Muscle of back (tissue), 11 donors: ENCODE measurements around the gene RPA3. TPM values are rescaled to one million over a fixed set of nuclear protein-coding genes. Genes with fewer than 3 reads are reported as not detected.

ENCODE experiments used
- DNase-seq, 3 donors: peaks; one replicate each; pipeline versions ENCODE4 v3.0.0 to v3.0.0-alpha.2; 2013
- polyA plus RNA-seq, 10 donors: library from polyadenylated mRNA; unstranded; fragments of 120-200 nt; gene quantifications; one replicate each; pipeline ENCODE4 v1.2.1, GENCODE V29; 2013; ENCODE audit not compliant: insufficient read length in 10 of 10

Gene RPA3
- polyA plus RNA-seq, 10 donors, result 23.6 to 33.2 (median 26.2) TPM

DNA sequence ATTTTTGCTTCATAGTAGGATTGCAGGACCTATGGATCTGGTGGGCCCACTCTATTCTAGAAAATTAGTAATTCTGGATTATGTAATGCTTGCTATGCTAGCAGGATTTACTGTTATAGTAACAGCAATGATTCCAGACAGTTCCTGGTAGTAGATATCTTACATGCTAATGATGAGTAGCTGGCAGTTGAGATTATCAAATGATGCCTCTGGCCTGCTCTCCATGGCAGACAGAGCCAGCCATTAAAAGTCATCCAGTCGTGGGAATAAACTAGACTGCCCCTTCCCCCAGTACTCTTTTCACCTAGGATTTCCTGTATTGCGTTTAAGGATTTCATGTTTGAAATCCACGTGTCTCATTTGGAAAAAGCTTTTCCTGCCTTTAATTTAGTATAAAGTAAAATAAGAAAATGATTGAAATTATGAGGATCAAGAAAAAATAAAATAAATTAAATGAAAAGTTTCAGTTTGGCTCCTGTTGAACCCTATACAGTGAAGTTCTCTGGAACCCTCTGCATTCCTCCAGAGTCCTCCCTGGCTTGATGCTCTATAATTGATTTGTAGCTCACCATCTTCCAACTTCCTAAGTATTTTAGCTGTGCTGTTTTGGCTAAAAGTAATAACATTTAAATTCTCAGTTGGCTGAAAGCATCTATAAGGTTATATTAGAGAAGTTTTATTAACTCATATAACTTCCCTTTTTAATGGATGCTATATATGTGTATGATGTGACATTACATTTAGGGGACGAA lies 63.3 kb downstream of the RPA3 start:
- DNase-seq, result peak in 2 of 3 donors; percentile 23 to 45

DNA sequence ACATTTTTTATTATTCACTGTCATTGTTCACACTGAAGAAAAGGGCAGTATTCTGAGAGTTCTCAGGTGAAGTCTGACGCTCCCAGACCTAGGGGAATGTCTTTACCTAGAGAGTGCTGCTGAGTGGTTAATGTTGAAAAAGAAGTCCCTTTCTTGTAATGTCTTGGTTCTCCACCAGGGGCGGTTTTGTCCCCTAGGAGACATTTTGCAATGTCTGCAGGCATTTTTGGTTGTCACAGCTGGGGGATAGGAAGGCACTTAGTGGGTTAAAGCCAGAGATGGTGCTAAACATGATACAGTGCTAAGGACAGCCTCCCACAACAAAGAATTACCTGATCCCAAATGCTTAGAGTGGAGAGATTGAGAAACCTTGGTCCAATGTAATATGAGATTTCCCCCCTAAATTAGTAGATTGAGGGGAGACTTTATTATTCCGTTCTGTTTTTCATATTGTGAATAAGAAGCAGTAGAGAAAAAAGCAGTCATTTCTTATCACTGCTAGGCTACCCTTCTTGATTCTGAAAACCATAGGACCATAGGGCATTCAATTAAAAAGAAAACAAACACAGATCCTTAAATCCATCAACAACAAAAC lies 64.7 kb downstream of the RPA3 start:
- no peak for DNase-seq

GRCh38 chr7:7652798-7653540 lies 65.4 kb downstream of the RPA3 start:
- DNase-seq, result no peak

DNA sequence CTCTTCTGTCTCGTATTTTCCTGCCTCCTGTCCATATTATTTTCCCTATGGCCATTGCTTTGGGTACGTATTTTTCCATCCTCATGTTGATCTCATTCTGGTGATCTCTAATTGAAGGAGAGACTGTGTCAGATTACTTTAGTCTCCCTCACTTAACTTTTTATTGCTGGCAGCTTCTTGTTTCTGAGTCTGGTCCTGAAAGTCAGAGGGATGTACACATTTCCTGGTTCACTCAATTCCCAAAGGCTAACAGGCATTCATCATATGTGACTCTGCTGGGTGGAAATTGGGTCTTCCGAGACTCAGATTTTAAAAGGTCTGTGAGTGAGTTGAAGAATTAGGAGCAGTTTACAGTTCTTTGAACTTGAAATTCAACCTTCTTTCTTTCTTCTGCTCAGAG lies 66.9 kb downstream of the RPA3 start:
- DNase-seq, result peak in 2 of 3 donors; percentile 22 to 51

DNA sequence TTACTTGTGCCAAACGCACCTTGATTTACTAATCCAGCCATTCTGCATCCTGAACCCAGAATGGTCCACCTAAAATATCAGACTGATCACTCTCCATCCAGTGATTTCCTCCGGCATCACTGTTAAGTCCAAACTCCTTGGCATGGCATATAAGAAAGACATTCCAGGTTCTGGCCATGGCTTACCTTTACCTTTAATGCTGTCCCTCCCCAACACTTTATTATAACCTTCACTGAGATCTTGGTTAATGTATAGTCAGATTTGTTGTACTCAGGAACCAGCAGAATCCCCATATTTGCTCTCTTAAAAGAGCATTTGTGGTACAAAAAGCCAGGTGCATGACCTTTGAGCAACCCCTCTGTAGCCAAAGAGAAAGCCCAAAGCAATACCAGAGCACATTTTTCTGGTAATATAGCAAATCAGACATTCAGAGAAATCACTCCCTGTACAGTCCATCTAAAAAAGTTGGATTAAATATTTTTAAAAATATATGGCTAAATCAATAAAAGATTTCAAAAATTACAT lies 67.7 kb downstream of the RPA3 start:
- no peak for DNase-seq

GRCh38 chr7:7647495-7648036 lies 70.8 kb downstream of the RPA3 start:
- no peak for DNase-seq

DNA sequence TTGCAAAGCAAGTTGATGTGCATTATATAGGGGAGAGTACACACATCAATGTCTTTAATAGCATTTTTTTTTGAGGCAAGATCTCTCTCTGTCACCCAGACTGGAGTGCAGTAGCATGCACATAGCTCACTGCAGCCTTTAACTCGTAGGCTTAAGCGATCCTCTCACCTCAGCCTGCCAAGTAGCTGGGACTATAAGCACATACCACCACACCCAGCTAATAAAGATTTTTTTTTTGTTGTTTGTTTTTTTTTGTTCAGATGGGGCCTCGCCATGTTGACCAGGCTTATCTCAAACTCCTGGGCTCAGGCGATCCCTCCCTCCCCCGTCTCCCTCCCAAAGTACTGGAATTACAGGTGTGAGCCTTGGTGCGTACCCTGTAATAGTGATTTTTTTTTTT lies 76.3 kb downstream of the RPA3 start:
- DNase-seq, result no peak

DNA sequence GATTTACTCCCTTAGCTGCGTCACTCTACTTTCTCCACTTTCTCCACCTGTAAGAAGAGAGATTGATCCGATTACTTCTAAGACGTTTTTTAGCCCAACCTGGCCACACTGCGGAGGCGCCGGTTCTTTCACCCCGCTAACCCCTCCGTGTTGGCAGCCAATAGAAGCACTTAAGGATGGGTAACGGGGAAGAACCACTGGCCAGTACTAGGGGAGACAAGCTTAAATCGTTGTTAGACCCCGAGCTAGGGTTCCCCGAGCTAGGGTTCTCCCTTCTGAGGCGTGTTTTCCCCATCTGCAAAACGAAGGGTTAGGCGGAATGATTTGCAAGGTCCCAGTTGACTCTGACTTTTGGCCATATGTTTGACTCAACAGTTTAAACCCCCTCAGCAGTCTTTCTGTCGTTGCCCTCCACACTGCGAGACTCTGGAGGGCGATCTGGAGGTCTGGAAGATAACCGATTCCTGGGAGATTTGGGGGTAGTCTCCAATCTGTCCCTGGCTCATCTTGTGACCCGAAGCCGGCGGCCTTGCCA lies 77.2 kb downstream of the RPA3 start:
- no peak for DNase-seq

DNA sequence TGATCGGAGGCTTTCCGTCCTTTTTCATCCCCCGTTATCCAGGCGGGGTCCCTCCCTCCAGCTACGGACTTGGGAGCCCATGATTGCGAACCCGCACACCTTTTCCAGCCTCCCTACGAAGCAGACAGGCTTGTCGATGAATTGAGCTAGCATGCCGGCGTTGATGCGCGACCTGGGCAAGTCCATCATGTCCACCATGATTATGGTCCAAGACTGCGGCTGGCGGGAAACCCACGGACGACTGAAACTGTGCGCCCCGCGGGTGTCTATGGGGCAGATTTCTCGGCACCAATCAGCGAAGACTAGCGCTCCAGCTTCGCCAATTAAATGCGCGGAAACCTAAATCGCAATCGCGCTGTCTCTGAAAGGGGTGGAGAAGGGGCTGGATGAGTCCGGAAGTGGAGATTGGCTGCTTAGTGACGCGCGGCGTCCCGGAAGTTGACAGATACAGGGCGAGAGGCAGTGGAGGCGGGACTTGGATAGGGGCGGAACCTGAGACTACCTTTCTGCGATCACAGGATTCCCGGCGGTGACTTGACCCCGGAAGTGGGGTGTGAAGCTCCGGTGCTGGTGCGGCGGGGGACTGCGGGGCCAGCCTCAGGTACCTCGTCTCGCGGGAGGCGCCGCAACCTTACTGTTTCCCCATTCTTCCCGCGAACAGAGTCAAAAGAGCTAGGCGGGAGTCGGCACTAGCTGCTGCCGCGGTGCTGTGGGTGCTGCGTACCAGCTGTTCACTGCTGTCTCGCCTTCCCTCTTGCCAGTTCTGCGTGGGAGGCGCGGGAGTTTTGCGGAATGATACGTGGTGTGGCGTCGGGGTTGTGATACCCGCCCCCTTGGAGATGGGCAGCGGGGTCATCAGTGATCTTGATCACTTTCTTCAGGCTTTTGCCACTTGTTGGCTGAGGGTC lies 77.9 kb downstream of the RPA3 start, which contains the start of gene UMAD1:
TSS of gene UMAD1 (plus strand) at position 532 of the 908 bp plus-strand sequence. CDS start 32,620 bp downstream, outside the sequence.
- peak; percentile 99 for DNase-seq

DNA sequence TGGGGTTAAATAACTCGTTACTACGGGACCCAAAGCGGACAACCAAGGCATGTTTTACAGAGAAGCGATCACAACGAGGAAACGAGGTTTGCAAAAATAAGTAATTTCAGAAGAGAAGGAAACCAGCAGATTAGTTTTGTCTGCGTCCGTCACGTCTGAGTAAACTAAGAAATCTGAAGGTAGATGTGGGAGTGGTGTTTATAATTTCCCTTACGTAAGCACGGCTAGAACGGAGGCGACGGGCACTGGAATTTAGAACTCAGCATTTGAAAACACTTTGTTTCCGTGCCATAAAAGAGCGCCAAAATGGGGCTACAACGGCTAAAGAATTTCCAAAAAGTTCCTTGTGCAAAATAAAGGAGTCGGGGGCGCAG lies 78.6 kb downstream of the RPA3 start:
- no peak for DNase-seq

DNA sequence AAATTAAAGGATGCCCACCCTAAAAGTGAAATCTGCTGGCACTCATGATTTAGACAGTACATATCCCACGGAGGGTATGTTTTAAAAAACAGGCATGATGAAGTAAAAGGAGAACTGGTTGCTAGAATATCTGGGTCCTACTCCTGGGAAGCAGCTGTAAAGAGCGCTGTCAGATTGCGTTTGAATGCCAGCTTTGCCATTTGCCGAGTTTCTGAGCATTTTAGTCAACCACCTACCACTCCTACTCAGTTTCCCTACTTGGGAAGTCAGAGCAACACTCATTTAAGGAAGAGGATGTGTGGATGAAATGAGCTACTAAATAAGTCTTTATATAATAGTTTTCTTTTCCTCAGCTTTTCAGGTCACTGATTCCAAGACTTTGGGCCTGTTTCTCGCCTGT lies 79.0 kb downstream of the RPA3 start:
- no peak for DNase-seq

DNA sequence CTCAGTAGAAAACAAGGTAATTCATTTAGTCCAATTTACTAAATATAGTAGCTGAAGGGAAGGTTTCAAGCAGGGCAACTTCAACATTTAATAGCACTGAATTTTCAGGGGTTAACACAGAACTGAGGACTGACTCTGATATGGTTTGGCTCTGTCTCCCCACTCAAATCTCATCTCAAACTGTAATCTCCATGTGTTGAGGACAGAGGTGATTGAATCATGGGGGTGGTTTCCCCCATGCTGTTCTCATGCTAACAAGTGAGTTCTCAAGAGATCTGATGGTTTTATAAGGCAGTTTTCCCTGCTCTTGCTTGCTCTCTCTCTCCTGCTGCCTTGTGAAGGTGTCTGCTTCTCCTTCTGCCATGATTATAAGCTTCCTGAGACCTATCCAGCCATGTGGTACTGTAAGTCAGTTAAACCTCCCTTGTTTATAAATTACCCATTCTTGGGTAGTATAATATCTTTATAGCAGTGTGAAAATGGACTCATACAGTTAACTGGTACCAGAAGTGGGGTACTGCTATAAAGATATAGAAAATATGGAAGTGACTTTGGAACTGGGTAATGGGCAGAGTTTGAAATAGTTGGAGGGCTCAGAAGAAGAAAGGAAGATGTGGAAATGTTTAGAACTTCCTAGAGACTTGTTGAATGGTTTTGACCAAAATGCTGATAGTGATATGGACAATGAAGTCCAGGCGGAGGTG lies 87.6 kb downstream of the RPA3 start:
- DNase-seq, result no peak

GRCh38 chr7:7628476-7628875 lies 89.9 kb downstream of the RPA3 start:
- DNase-seq, result no peak

- DNase-seq, result no peak
Observed at GRCh38 chr7:7620644-7621210, 97.7 kb downstream of the RPA3 start.

DNA sequence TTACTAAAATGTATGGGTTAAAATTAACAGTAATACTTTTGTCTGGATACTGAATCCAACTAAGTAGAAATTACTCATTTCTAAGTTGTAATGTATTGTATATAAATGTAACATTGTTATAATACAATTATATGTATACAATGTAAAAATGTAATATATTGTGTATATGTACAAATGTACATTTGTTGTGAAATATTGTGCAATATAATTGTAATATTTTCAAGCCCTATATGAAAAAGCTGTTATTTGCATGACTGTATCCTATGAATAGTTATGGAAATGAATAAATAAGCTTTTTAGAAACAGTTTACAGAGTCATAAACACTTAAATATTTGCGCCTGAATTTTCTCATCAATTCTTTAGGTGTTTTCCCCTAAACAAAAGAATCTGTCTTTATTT lies 98.2 kb downstream of the RPA3 start:
- no peak for DNase-seq

GRCh38 chr7:7618410-7618809 lies 100.0 kb downstream of the RPA3 start:
- no peak for DNase-seq

GRCh38 chr7:7617550-7617949 lies 100.9 kb downstream of the RPA3 start:
- DNase-seq, result no peak

DNA sequence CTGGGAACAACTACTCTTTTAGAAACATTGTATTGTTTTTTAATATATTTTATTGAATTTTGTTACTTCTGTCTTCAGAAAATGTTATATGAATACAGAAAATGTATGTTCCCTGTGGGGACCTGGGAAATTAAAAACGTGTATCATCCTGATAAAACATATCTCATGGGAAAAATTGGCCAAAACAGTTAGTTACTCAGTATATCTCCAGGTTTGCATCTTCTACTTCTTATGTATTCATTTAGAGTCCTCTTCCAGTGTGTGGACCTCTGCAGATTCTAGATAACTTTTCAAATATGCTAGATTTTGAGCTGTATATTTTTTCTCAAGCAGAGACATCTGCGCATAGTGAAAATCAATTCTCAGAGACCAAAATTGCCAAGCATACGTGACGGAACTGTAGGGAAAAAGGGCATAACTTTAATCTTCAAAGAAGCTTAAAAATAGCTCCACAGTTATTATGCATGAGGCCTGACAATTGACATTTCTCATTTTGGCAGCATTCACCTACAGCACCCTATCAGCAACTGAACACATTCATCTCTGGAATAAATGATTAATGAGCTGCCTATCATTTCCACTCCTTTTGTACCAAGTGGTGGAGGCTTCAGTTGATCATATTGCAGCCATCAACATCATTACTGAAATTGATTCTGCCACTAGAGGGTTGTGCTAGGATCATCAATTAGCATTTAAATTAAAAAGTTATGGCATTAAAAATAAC lies 104.2 kb downstream of the RPA3 start:
- DNase-seq, result no peak

DNA sequence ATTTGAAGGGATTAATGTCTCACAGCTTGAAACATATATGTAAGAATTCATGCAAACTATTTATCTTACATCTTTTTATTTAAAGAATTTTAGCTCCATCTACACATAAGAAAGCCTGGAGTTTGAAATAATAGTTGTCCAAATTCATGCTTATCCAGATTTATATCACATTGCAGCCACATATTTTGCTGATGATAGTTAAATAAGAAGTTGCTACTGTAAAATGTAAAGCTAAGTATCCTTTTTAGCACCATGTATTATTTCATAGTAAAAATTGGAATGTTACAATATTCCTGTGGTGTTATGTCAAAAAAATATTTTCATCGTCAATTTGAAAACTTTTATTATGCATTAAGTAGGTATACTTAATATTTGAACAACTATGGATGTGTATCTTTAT lies 105.2 kb downstream of the RPA3 start:
- DNase-seq, result no peak
